ENCODE data around the gene BHLHA9. TPM values are rescaled to one million over a fixed set of nuclear protein-coding genes. Genes with fewer than 3 reads are reported as not detected.
"Not testable (repeated sequence)": the region's sequence is repeated elsewhere in the genome, so short reads cannot be mapped to it uniquely, and the experiment has no call there.

Gene BHLHA9
- total RNA-seq, 1 experiment from 2014 or later = not detected

- DNase-seq (ENCODE audit: low read depth) = no peak
Observed at GRCh38 chr17:1300371-1300905, 30.2 kb downstream of the BHLHA9 start.

GRCh38 chr17:1301546-1301945 is 31.3 kb downstream of the BHLHA9 start:
- no peak for DNase-seq (ENCODE audit: low read depth)

GRCh38 chr17:1302761-1303160 is 32.5 kb downstream of the BHLHA9 start:
- DNase-seq (ENCODE audit: low read depth) = no peak

GRCh38 chr17:1304522-1304921 is 34.3 kb downstream of the BHLHA9 start:
- DNase-seq (ENCODE audit: low read depth) = no peak

GRCh38 chr17:1304962-1305563 is 34.8 kb downstream of the BHLHA9 start:
- DNase-seq (ENCODE audit: low read depth) = no peak

GRCh38 chr17:1307829-1308228 is 37.6 kb downstream of the BHLHA9 start:
- not testable (repeated sequence) for DNase-seq (ENCODE audit: low read depth)

GRCh38 chr17:1312261-1312870 is 42.1 kb downstream of the BHLHA9 start:
- DNase-seq (ENCODE audit: low read depth) = no peak

- no peak for DNase-seq (ENCODE audit: low read depth)
Observed at GRCh38 chr17:1313270-1314005, 43.2 kb downstream of the BHLHA9 start.

GRCh38 chr17:1315409-1315808 is 45.2 kb downstream of the BHLHA9 start:
- no peak for DNase-seq (ENCODE audit: low read depth)

- no peak for DNase-seq (ENCODE audit: low read depth)
Observed at GRCh38 chr17:1315891-1316403, 45.7 kb downstream of the BHLHA9 start.

Other genes starting within 250 kb of the BHLHA9 start
- gene ABR, start 90.5 kb upstream of the BHLHA9 start, total RNA-seq (2014; rRNA removed; shearing (Covaris generic)) = 31.7 and 47.3 TPM in 2 replicates
- not detected in 2 replicates for gene TRARG1, start 9.2 kb downstream of the BHLHA9 start, total RNA-seq (2014; rRNA removed; shearing (Covaris generic))
- gene YWHAE, start 129.8 kb downstream of the BHLHA9 start, total RNA-seq (2014; rRNA removed; shearing (Covaris generic)) = 550 and 591 TPM in 2 replicates
- gene CRK, start 185.8 kb downstream of the BHLHA9 start, total RNA-seq (2014; rRNA removed; shearing (Covaris generic)) = 39.0 and 59.6 TPM in 2 replicates
- gene MYO1C, start 222.2 kb downstream of the BHLHA9 start, total RNA-seq (2014; rRNA removed; shearing (Covaris generic)) = 43.9 and 80.5 TPM in 2 replicates
- gene INPP5K, start 246.2 kb downstream of the BHLHA9 start, total RNA-seq (2014; rRNA removed; shearing (Covaris generic)) = 28.1 and 81.9 TPM in 2 replicates